Mucosa of stomach (tissue), 1 donor: ENCODE measurements around the gene RGS1.

ENCODE experiments used
- H3K27me3 ChIP-seq: one replicate; pipeline ENCODE4 v1.7.0; 2013; ENCODE audit warnings: mild to moderate bottlenecking, low read length; ENCODE audit not compliant: control insufficient read depth, insufficient read depth
- H3K36me3 ChIP-seq: one replicate; pipeline ENCODE4 v1.7.0; 2013; ENCODE audit warnings: low read length; ENCODE audit not compliant: control insufficient read depth, insufficient read depth
- H3K4me1 ChIP-seq: one replicate; pipeline ENCODE4 v1.7.0; 2013; ENCODE audit warnings: mild to moderate bottlenecking, low read length; ENCODE audit not compliant: control insufficient read depth, insufficient read depth
- H3K4me3 ChIP-seq: one replicate; pipeline ENCODE4 v1.7.0; 2013; ENCODE audit warnings: low read length
- H3K9ac ChIP-seq: one replicate; pipeline ENCODE4 v1.7.0; 2013; ENCODE audit warnings: mild to moderate bottlenecking, low read length, moderate library complexity
- H3K9me3 ChIP-seq: one replicate; pipeline ENCODE4 v1.7.0; 2013; ENCODE audit warnings: mild to moderate bottlenecking, low read length, moderate library complexity; ENCODE audit not compliant: control insufficient read depth
- donor health status: Pancreatic carcinoma.

RGS1 gene

GRCh38 chr1:192557841-192558595 is 17.6 kb upstream of the RGS1 start:
- H3K4me1 ChIP-seq: peaks cover 3% of the 10 kb centered on the region
- no peak overlapping the region for H3K9ac ChIP-seq
- H3K36me3 ChIP-seq: no peaks in the 10 kb centered on the region

GRCh38 chr1:192559115-192560006 is 16.2 kb upstream of the RGS1 start:
- H3K9me3 ChIP-seq: no peaks in the 10 kb centered on the region
- no peak overlapping the region for H3K4me3 ChIP-seq
- H3K27me3 ChIP-seq: no peaks in the 10 kb centered on the region
- H3K36me3 ChIP-seq: no peaks in the 10 kb centered on the region
- peaks cover 3% of the 10 kb centered on the region for H3K4me1 ChIP-seq
- H3K9ac ChIP-seq: no peak overlapping the region

More at GRCh38 chr1:192557841-192558595, 17.6 kb upstream of the RGS1 start:
- no peak overlapping the region for H3K4me3 ChIP-seq
- no peaks in the 10 kb centered on the region for H3K9me3 ChIP-seq
- H3K27me3 ChIP-seq: no peaks in the 10 kb centered on the region

GRCh38 chr1:192561301-192561700 is 14.3 kb upstream of the RGS1 start:
- no peaks in the 10 kb centered on the region for H3K27me3 ChIP-seq
- H3K36me3 ChIP-seq: no peaks in the 10 kb centered on the region
- peaks cover 3% of the 10 kb centered on the region for H3K4me1 ChIP-seq
- no peak overlapping the region for H3K9ac ChIP-seq
- H3K4me3 ChIP-seq: no peak overlapping the region
- no peaks in the 10 kb centered on the region for H3K9me3 ChIP-seq

GRCh38 chr1:192563129-192563528 is 12.4 kb upstream of the RGS1 start:
- no peak overlapping the region for H3K9ac ChIP-seq
- peaks cover 3% of the 10 kb centered on the region for H3K4me1 ChIP-seq
- no peaks in the 10 kb centered on the region for H3K36me3 ChIP-seq
- no peaks in the 10 kb centered on the region for H3K27me3 ChIP-seq
- no peaks in the 10 kb centered on the region for H3K9me3 ChIP-seq
- H3K4me3 ChIP-seq: no peak overlapping the region

GRCh38 chr1:192564099-192564498 is 11.5 kb upstream of the RGS1 start:
- H3K9me3 ChIP-seq: no peaks in the 10 kb centered on the region
- peaks cover 3% of the 10 kb centered on the region for H3K4me1 ChIP-seq
- H3K36me3 ChIP-seq: no peaks in the 10 kb centered on the region
- no peaks in the 10 kb centered on the region for H3K27me3 ChIP-seq
- no peak overlapping the region for H3K4me3 ChIP-seq
- no peak overlapping the region for H3K9ac ChIP-seq

GRCh38 chr1:192565946-192566345 is 9.6 kb upstream of the RGS1 start:
- no peak overlapping the region for H3K9ac ChIP-seq
- no peaks in the 10 kb centered on the region for H3K36me3 ChIP-seq
- no peaks in the 10 kb centered on the region for H3K27me3 ChIP-seq
- no peaks in the 10 kb centered on the region for H3K9me3 ChIP-seq
- H3K4me1 ChIP-seq: no peaks in the 10 kb centered on the region
- no peak overlapping the region for H3K4me3 ChIP-seq

- no peaks in the 10 kb centered on the region for H3K4me1 ChIP-seq
- H3K9me3 ChIP-seq: no peaks in the 10 kb centered on the region
- H3K4me3 ChIP-seq: no peak overlapping the region
- no peaks in the 10 kb centered on the region for H3K27me3 ChIP-seq
- H3K9ac ChIP-seq: no peak overlapping the region
- no peaks in the 10 kb centered on the region for H3K36me3 ChIP-seq
Measured at GRCh38 chr1:192566657-192567056, 8.9 kb upstream of the RGS1 start.

- Histone ChIP-seq H3K4me1 (no peaks in the 10 kb centered on the region), H3K27me3 (no peaks in the 10 kb centered on the region), H3K9me3 (no peaks in the 10 kb centered on the region), H3K4me3 (no peak overlapping the region), H3K36me3 (no peaks in the 10 kb centered on the region), H3K9ac (no peak overlapping the region)
Measured at GRCh38 chr1:192568063-192568462, 7.5 kb upstream of the RGS1 start.

- Histone ChIP-seq H3K4me1 (no peaks in the 10 kb centered on the region), H3K36me3 (no peaks in the 10 kb centered on the region), H3K27me3 (no peaks in the 10 kb centered on the region), H3K9ac (no peak overlapping the region), H3K4me3 (no peak overlapping the region), H3K9me3 (no peaks in the 10 kb centered on the region)
Measured at GRCh38 chr1:192571668-192572067, 3.9 kb upstream of the RGS1 start.

GRCh38 chr1:192573499-192573898 is 2.1 kb upstream of the RGS1 start:
- no peaks in the 10 kb centered on the region for H3K36me3 ChIP-seq
- no peaks in the 10 kb centered on the region for H3K9me3 ChIP-seq
- no peak overlapping the region for H3K4me3 ChIP-seq
- no peak overlapping the region for H3K9ac ChIP-seq
- H3K27me3 ChIP-seq: no peaks in the 10 kb centered on the region
- H3K4me1 ChIP-seq: no peaks in the 10 kb centered on the region

GRCh38 chr1:192574073-192574472 is 1.5 kb upstream of the RGS1 start:
- Histone ChIP-seq H3K9ac (no peak overlapping the region), H3K9me3 (no peaks in the 10 kb centered on the region), H3K36me3 (no peaks in the 10 kb centered on the region), H3K27me3 (no peaks in the 10 kb centered on the region), H3K4me3 (no peak overlapping the region), H3K4me1 (no peaks in the 10 kb centered on the region)
